Muscle layer of colon (tissue), 2 donors: ENCODE results near the gene TADA3.
"Not testable (repeated sequence)": the region's sequence is repeated elsewhere in the genome, so short reads cannot be mapped to it uniquely, and the experiment has no call there.

Experiments
- H3K27ac ChIP-seq: one replicate; pipeline ENCODE4 v1.7.0; 2013; ENCODE audit warnings: low read depth, mild to moderate bottlenecking, low read length, moderate library complexity
- H3K27me3 ChIP-seq, 2 donors: one replicate each; pipeline ENCODE4 v1.7.0; 2013; ENCODE audit warnings: low read length in 2 of 2, mild to moderate bottlenecking in 2 of 2; ENCODE audit not compliant: insufficient read depth in 2 of 2, control insufficient read depth in 1 of 2
- H3K36me3 ChIP-seq: one replicate; pipeline ENCODE4 v1.7.0; 2013; ENCODE audit warnings: mild to moderate bottlenecking, low read length; ENCODE audit not compliant: insufficient read depth
- H3K4me1 ChIP-seq: one replicate; pipeline ENCODE4 v1.7.0; 2013; ENCODE audit warnings: mild to moderate bottlenecking, low read length; ENCODE audit not compliant: insufficient read depth
- H3K4me3 ChIP-seq, 2 donors: one replicate each; pipeline ENCODE4 v1.7.0; 2013; ENCODE audit warnings: low read length in 2 of 2, low read depth in 1 of 2, mild to moderate bottlenecking in 1 of 2, moderate library complexity in 1 of 2
- H3K9ac ChIP-seq: one replicate; pipeline ENCODE4 v1.7.0; 2013; ENCODE audit warnings: low read length
- H3K9me3 ChIP-seq: one replicate; pipeline ENCODE4 v1.7.0; 2013; ENCODE audit warnings: mild to moderate bottlenecking, low read length
- donor health status: abdominal sarcoma.
- donor health status: Adenocarcinoma of cecum.

TADA3 gene

DNA sequence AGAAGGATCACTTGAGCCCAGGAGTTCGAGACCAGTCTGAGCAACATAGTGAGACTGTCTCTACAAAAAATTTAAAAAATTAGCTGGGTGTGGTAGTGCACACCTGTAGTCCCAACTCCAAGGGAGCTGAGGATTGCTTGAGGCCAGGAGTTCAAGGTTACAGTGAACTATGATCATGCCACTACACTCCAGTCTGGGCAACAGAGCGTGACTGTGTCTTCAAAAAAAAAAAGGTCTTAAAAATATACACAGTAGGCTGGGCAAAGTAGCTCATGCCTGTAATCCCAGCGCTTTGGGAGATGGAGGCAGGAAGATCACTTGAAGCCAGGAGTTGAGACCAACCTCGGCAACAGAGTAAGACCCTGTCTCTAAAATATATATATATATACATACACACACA, 11.4 kb downstream of the TADA3 start:
- Histone ChIP-seq H3K9me3 (no peaks in the 10 kb centered on the region), H3K4me3 (no peak overlapping the region), H3K9ac (no peak overlapping the region), H3K27me3 (no peaks in the 10 kb centered on the region), H3K4me1 (peaks cover 9% of the 10 kb centered on the region), H3K27ac (no peak overlapping the region), H3K36me3 (peaks cover 47% of the 10 kb centered on the region)

DNA sequence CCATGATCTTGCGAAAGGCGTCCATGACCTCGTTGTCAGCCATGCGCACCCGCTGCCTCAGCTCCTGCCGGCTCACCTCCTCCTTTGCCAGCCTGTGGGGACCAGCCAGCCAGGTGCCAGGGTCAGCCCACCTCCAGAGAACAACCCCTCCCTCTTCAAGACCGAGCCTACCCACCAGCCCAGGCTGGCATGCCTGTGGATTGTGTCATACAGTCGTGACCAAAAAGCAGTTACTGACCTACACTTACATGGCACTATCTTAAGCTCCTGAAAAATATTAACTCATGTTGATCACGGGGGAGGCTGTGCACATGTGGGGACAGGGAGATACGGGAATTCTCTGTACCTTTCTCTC, 11.8 kb downstream of the TADA3 start:
- no peak overlapping the region for H3K27ac ChIP-seq
- no peak overlapping the region for H3K9ac ChIP-seq
- H3K9me3 ChIP-seq = no peaks in the 10 kb centered on the region
- peaks cover 9% of the 10 kb centered on the region for H3K4me1 ChIP-seq
- no peaks in the 10 kb centered on the region for H3K27me3 ChIP-seq
- no peak overlapping the region for H3K4me3 ChIP-seq
- H3K36me3 ChIP-seq = peaks cover 44% of the 10 kb centered on the region

- H3K27me3 ChIP-seq = no peaks in the 10 kb centered on the region
- no peaks in the 10 kb centered on the region for H3K9me3 ChIP-seq
- no peak overlapping the region for H3K4me3 ChIP-seq
- no peak overlapping the region for H3K9ac ChIP-seq
- H3K27ac ChIP-seq = no peak overlapping the region
- peaks cover 9% of the 10 kb centered on the region for H3K4me1 ChIP-seq
- peaks cover 38% of the 10 kb centered on the region for H3K36me3 ChIP-seq
Observed at GRCh38 chr3:9779721-9780457, 12.4 kb downstream of the TADA3 start.

DNA sequence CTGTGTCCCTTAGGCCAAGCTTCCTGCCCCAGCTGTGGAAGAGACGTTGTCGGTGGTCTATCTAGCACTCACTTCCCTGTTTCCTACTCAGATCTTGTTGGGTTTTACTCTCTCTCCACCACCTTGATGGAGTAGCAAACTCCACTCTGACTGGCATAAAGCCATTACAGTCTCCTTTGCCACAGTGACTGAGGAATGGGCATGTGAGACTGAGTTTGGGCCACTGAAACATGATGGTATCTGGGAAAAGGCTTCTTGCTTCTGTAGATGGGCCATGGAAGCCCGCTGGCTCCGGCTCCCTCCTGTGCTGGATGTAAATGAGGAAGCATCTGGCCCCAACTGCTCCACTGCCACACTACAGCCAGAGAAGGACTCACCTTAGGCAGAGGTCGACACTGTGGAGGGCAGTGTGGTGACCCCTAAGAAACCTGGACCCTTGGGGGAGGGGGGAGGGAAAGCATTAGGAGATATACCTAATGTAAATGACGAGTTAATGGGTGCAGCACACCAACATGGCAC, 13.1 kb downstream of the TADA3 start:
- peaks cover 37% of the 10 kb centered on the region for H3K36me3 ChIP-seq
- H3K9me3 ChIP-seq = no peaks in the 10 kb centered on the region
- H3K9ac ChIP-seq = no peak overlapping the region
- no peaks in the 10 kb centered on the region for H3K27me3 ChIP-seq
- peaks cover 9% of the 10 kb centered on the region for H3K4me1 ChIP-seq
- no peak overlapping the region for H3K4me3 ChIP-seq
- H3K27ac ChIP-seq = no peak overlapping the region

GRCh38 chr3:9778143-9779074, 13.9 kb downstream of the TADA3 start:
- H3K27ac ChIP-seq = no peak overlapping the region
- no peak overlapping the region for H3K9ac ChIP-seq

DNA sequence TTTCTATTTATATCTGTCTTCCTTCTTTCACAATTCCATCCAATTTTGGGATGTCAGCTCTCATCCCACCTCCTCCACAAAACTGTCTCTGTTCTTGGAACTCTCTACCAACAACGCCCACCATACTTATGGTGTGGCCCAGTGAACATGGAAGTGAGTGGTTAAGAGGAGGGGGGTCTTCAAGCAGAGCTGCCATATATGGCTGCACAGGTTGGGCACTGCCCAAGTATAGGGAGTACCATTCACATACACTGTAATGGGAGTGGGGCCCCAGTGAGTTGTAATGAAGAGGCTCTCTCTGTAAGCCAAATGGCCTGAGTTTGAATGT, 14.6 kb downstream of the TADA3 start:
- Histone ChIP-seq H3K27ac (no peak overlapping the region), H3K9ac (no peak overlapping the region), H3K27me3 (no peaks in the 10 kb centered on the region), H3K4me3 (no peak overlapping the region), H3K36me3 (peaks cover 28% of the 10 kb centered on the region), H3K9me3 (no peaks in the 10 kb centered on the region), H3K4me1 (peaks cover 9% of the 10 kb centered on the region)

More at GRCh38 chr3:9778143-9779074, 13.9 kb downstream of the TADA3 start:
- H3K36me3 ChIP-seq = peaks cover 30% of the 10 kb centered on the region
- no peak overlapping the region for H3K4me3 ChIP-seq
- peaks cover 9% of the 10 kb centered on the region for H3K4me1 ChIP-seq
- H3K9me3 ChIP-seq = no peaks in the 10 kb centered on the region
- H3K27me3 ChIP-seq = no peaks in the 10 kb centered on the region

GRCh38 chr3:9776896-9777693, 15.2 kb downstream of the TADA3 start:
- Histone ChIP-seq H3K4me1 (peaks cover 9% of the 10 kb centered on the region), H3K27ac (no peak overlapping the region), H3K4me3 (no peak overlapping the region), H3K27me3 (no peaks in the 10 kb centered on the region), H3K9ac (no peak overlapping the region), H3K9me3 (no peaks in the 10 kb centered on the region), H3K36me3 (peaks cover 22% of the 10 kb centered on the region)

DNA sequence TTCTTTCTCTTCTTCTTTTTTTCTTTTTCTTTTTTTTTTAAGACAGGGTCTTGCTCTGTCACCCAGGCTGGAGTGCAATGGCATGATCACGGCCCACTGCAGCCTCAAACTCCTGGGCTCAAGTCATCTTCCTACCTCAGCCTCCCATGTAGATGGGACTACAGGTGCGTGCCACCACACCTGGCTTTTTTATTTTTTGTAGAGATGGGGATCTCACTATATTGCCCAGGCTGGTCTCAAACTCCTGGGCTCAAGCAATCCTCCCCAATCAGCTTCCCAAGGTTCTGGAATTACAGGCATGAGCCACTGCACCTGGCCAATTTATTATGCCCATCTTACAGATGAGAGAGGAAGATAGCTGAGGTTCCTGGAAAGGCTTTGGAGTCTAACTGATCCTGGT, 21.3 kb downstream of the TADA3 start:
- H3K27ac ChIP-seq = peak overlapping the region; percentile 87
- not testable (repeated sequence) for H3K27me3 ChIP-seq, H3K9me3 ChIP-seq, H3K9ac ChIP-seq, H3K4me3 ChIP-seq, H3K36me3 ChIP-seq
- peaks cover 27% of the 10 kb centered on the region for H3K4me1 ChIP-seq

DNA sequence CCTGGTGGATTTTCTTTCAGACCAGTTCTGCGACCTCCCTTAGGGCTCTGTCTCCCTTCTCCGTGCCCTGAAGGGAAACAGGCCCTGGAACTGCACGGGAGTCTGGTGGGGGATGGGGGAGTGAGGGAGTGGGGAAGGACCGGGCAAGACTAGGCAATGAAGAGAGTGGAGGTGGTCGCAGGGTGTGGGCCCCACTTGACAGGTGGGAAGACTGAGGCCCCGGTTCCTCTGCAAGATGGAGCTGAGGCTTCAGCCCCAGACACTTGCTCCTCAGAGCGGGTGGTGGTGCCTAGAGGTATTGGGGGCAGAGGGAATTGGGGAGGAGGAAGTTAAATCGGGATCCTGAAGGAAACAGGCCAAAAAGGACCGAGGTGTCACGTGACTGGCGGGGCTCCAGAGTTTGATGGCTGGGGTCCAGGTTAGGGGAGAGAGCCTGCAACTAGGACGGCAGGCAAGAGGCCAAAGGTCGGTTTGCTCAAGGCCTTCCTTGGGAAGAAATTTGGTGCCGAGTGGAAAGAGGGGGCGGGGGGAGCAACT, 21.9 kb downstream of the TADA3 start:
- peaks cover 27% of the 10 kb centered on the region for H3K4me1 ChIP-seq
- peak overlapping the region; percentile 51 to 90 for H3K4me3 ChIP-seq
- H3K9me3 ChIP-seq = no peaks in the 10 kb centered on the region
- H3K27ac ChIP-seq = peak overlapping the region; percentile 87
- peak overlapping the region; percentile 83 for H3K9ac ChIP-seq
- no peaks in the 10 kb centered on the region for H3K27me3 ChIP-seq
- H3K36me3 ChIP-seq = peaks cover 15% of the 10 kb centered on the region

GRCh38 chr3:9769426-9770275, 22.6 kb downstream of the TADA3 start, which contains the start of gene CAMK1:
TSS of gene CAMK1 (minus strand) at chr3:9769947. CDS start at chr3:9767749, 2,198 bp downstream.
- Histone ChIP-seq H3K9ac (peak within 1 kb of the TSS; percentile 97), H3K4me1 (peaks cover 27% of the 10 kb centered on the region), H3K36me3 (peaks cover 19% of the 10 kb centered on the region), H3K4me3 (peak within 1 kb of the TSS; percentile 51 to 90), H3K9me3 (no peaks in the 10 kb centered on the region), H3K27me3 (no peaks in the 10 kb centered on the region), H3K27ac (peak within 1 kb of the TSS; percentile 87)
